HCEC 1CT (cell line): Measurements from ENCODE around the gene CRACR2A.

Experiments used
- DNase-seq: peaks from one replicate; pipeline ENCODE4 v3.0.0-alpha.2; 2017

CRACR2A gene

GRCh38 chr12:3645091-3645490 is 107.8 kb downstream of the CRACR2A start:
- DNase-seq: no peak

DNA sequence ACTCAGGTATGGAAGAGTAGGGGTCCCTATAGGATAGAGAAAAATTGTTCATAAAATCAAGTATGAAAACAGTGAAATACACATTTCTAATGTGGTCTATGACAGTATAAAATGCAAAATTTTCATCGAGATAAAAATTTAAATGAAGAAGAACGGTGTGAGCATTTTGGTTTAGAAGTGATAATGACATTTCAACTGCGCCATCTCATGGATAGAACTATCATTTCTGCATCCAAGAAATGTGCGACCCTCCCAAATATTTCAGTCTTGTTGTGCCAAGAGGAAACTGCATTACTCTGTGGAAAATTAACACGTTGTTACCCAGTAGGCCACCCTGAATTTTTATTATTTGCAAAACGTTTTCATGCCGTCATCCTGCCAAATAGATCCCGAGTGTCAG is 108.8 kb downstream of the CRACR2A start:
- DNase-seq: no peak

DNA sequence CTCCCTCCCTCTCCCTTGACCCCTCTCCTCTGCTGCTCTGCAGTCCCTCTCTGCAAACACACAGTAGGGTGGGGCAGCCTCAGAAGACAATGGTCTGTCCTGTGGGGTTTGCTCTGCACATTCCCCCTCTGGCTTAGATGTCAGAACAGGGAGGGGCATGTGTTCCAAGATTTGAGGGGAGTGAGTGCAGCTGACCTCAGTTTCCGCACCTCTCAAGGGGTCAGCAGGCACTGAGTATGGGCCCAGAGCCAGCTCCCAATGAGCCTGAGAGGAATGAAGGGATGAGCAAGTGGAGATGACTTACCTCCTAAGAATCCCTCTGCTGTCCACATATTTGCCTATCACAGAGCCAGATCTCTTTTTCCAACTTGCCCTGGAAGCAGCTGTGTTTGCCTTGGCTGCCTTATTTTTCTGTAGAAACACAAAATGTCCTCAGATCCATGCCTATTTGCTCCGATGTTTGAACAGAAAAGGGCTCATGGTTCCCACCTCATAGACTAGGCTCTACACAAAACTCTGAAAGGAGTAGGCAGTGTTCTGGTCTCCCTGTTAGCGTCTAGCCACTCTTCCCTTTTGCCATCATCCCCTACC is 111.4 kb downstream of the CRACR2A start:
- DNase-seq: peak; percentile 85

GRCh38 chr12:3636328-3636727 is 116.6 kb downstream of the CRACR2A start:
- DNase-seq: no peak

DNA sequence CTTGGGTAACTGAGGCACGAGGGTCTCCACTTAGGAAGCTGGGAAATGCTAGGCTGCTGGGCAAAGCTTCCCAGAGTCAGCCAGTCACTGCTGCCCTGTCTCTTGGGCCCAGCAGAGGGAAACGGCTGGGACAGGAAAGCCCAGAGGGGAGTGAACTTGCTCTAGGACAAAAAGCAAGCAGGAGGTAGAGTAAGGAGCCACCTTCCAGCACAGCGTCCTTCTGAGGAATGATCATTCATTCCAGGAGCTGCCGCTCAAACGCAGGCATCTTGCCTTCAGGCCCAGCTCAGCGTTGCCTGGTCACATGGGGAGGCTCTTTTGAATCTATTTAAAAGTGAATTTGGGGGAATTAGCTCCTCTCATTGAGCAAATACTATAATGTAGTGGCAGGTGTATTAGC is 118.6 kb downstream of the CRACR2A start:
- no peak for DNase-seq

DNA sequence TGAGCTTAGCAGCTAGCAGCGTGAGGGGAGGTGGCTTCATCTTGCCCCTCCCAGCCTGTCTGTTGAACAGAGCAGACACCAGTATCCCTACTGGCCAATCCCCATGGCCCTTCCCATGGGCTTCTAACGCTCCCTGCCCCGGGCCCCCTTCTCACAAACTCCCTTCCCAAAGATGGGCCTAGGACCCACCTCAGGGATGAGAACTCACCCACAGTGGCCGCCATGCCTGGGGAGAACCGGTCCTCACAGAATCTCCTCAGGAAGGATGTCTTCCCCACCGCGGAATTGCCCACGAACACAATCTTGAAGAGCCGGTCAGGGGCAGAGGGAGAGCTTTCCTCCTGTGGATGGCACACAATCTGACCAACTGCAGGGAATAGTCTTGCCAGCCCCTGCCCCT is 119.5 kb downstream of the CRACR2A start:
- no peak for DNase-seq

GRCh38 chr12:3632754-3633153 is 120.2 kb downstream of the CRACR2A start:
- DNase-seq: peak; percentile 11

GRCh38 chr12:3632256-3632655 is 120.7 kb downstream of the CRACR2A start:
- DNase-seq: no peak

DNA sequence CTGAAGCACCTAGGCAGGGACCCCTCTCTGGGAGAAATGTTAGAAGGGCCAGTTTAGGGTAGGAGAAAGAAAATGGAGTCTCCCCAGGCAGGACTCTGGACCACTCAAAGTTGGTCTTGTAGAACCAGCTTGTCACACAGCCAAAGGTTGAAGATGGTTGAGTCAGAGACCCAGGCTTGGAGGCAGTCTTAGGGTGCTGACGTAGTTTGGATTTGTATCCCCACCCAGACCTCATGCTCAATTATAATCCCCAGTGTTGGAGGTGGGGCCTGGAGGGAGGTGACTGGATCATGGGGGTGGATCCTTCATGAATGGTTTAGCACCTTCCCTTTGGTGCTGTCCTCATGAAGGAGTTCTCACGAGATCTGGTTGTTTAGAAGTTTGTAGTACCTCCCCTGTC is 121.2 kb downstream of the CRACR2A start:
- DNase-seq: no peak

- no peak for DNase-seq
These were observed 121.7 kb downstream of the CRACR2A start for GRCh38 chr12:3631272-3631637.

- DNase-seq: no peak
These were observed 122.2 kb downstream of the CRACR2A start for GRCh38 chr12:3630621-3631271.

DNA sequence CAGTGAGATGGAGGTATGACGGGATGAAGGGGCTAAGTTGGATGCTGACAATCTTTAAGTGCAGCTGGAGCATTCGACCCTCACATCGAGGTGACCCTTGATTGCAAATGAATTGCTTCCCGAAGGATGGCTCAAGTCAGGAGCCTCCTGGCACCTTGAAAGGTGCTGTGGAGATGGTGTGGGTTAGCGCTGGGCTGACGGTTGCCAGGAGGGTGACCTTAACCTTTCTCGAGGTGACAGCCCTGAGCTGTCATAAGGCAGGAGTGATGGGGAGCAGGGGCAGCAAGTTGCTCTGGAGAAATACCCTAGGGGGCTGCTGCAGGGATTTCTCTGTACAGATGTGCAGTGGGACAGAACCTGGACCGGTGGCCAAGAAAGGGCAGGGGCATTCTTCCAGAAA is 122.8 kb downstream of the CRACR2A start:
- DNase-seq: no peak

DNA sequence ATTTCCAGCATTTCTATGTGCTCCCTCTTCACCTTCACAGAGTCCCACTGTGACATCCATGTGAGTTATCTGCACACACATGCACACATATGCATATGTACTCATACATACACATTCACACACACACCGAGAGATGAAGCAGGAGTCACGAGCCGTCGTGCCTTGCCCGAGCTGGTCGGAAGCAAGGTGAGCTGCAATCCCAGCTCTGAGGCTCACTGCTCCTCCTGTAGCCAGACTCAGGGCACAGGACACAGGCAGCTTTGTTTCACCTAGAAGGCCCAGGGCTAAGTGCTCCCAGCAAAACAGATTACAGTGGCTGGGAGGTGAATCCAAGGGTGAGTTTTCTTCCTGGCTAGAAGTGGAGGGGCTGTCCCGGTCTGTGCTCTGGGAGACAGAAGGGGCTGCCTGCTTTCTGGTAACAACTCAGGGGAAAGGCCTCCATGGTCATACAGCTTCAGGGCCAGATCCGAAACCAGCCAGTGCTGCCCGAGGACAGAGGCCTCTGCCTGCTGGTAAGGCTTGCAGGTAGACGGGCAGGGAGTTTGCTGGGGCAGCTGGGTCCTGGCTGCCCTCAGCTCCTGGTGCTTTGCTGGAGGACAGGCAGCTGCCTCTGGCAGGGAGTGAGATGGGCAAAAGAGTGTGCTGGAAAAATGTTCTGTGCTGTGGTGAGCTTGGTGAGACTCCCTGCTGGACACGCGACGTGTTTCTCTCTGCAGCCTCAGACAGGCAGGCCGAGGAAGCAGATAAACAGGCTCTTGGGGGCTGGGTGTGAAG is 123.7 kb downstream of the CRACR2A start:
- no peak for DNase-seq

DNA sequence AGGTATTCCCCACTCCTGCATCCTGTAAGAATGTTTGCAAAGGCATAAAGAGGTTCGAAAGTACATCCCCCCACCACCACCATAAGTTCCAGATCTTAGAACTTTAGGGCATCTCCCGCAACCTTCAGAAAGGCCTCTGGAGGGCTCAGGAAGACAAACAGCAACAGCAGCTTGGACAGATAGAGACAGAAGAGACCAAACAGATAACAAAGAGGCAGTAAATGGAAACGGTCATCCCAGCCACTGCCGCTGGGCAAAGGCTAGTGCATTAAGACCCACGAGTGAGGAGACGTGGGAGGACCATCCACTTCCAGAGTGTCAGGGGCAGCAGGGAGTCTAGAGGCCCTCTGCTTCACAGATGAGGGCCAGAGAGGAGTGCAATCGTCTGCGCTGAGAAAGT is 124.3 kb downstream of the CRACR2A start:
- no peak for DNase-seq

- no peak for DNase-seq
These were observed 125.6 kb downstream of the CRACR2A start for GRCh38 chr12:3627336-3627735.

- DNase-seq: no peak
These were observed 128.6 kb downstream of the CRACR2A start for GRCh38 chr12:3624273-3624672.

- no peak for DNase-seq
These were observed 129.9 kb downstream of the CRACR2A start for GRCh38 chr12:3622822-3623690.

- DNase-seq: no peak
These were observed 130.7 kb downstream of the CRACR2A start for GRCh38 chr12:3622021-3622821.

DNA sequence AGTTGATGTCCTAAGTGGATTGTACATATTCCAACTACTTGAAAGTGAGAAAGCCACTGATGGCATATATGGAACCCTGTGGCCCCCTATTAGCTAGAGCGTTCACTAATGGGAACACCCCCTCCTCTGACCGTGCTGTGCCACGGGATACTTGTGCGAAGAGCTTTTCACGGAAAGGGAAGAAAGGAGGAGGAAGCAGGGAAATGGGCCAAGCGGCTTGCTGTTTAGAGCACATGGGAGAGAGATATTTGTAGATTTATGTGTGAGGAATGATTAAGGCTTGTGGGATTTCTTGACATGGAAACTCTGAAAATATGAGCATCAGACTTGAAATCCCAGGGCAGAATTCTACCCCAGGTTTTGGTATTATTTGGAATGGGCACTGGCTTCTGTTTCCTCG is 132.1 kb downstream of the CRACR2A start:
- DNase-seq: no peak

- DNase-seq: no peak
These were observed 135.3 kb downstream of the CRACR2A start for GRCh38 chr12:3617565-3617964.

- DNase-seq: no peak
These were observed 137.0 kb downstream of the CRACR2A start for GRCh38 chr12:3615862-3616261.

- no peak for DNase-seq
These were observed 138.0 kb downstream of the CRACR2A start for GRCh38 chr12:3614806-3615466.
